Gastroesophageal sphincter (tissue), 4 donors: ENCODE data around the gene SYT3. TPM values are rescaled to one million over a fixed set of nuclear protein-coding genes. Genes with fewer than 3 reads are reported as not detected.
"Not testable (repeated sequence)": the region's sequence is repeated elsewhere in the genome, so short reads cannot be mapped to it uniquely, and the experiment has no call there.

ENCODE experiments used
- ATAC-seq: fragments of 150-250 bp; one replicate; pipeline ENCODE4 v1.9.1; 2016; ENCODE audit warnings: mild to moderate bottlenecking, moderate library complexity
- H3K27ac ChIP-seq, 4 donors: fragments of 200-600 bp; sonication (generic) in 3 of 4; 1 replicate in 3 of 4; 2 replicates in 1 of 4; pipeline ENCODE4 v1.5.1; 2016 to 2019
- H3K27me3 ChIP-seq: fragments of 200-600 bp; sonication (generic); one replicate; pipeline ENCODE4 v1.5.1; 2019
- H3K36me3 ChIP-seq, 2 donors: fragments of 200-600 bp; sonication (generic); one replicate each; pipeline ENCODE4 v1.5.1; 2019; ENCODE audit warnings: control low read depth in 1 of 2
- H3K4me1 ChIP-seq, 3 donors: fragments of 200-600 bp; sonication (generic); 1 replicate in 2 of 3; 2 replicates in 1 of 3; pipeline ENCODE4 v1.5.1; 2016 to 2019; ENCODE audit warnings: control low read depth in 2 of 3
- H3K4me3 ChIP-seq, 2 donors: fragments of 200-600 bp; sonication (generic); one replicate each; pipeline ENCODE4 v1.5.1; 2019; ENCODE audit warnings: mild to moderate bottlenecking in 1 of 2, moderate library complexity in 1 of 2
- H3K9me3 ChIP-seq, 3 donors: fragments of 200-600 bp; sonication (generic); one replicate each; pipeline ENCODE4 v1.5.1; 2017 to 2019; ENCODE audit warnings: control low read depth in 2 of 3
- EP300 ChIP-seq: sonication (generic); formaldehyde crosslinking; IDR thresholded peaks from one replicate; pipeline ENCODE4 v1.6.1; 2017; ENCODE audit warnings: antibody characterized with exemption, mild to moderate bottlenecking
- POLR2A ChIP-seq, 2 donors: fragments of 450-650 bp; IDR thresholded peaks; one replicate each; pipeline ENCODE4 v1.6.1; 2017; ENCODE audit warnings: antibody characterized with exemption in 2 of 2, mild to moderate bottlenecking in 2 of 2, moderate library complexity in 1 of 2
- POLR2AphosphoS5 ChIP-seq: sonication (generic); formaldehyde crosslinking; IDR thresholded peaks from one replicate; pipeline ENCODE4 v1.6.1; 2017; ENCODE audit warnings: antibody characterized with exemption
- WGBS, 2 donors: methylation state at CpG; one replicate each; pipeline ENCODE4 v1.1.5; 2018; ENCODE audit warnings: low coverage in 1 of 2; 5-methylcytosine and 5-hydroxymethylcytosine counted together
- total RNA-seq, 4 donors: library from RNA; depleted of rRNA; stranded (reverse); fragments of >200 nt; gene quantifications; one replicate each; pipeline ENCODE4 v1.1.0, GENCODE V29; 2016
- TF ChIP-seq, protein P1 (sequence below), 4 experiments: fragments of 200-600 bp in 2 of 4; fragments of 450-650 bp in 2 of 4; sonication (generic) in 1 of 4; IDR thresholded peaks; one replicate each; pipeline ENCODE4 v1.5.1; 2017 to 2019; ENCODE audit warnings: antibody characterized with exemption in 4 of 4, mild to moderate bottlenecking in 2 of 4, moderate library complexity in 2 of 4

Gene SYT3
- total RNA-seq, 4 donors from 2014 or later: 0.42 TPM; not detected in 3

DNA sequence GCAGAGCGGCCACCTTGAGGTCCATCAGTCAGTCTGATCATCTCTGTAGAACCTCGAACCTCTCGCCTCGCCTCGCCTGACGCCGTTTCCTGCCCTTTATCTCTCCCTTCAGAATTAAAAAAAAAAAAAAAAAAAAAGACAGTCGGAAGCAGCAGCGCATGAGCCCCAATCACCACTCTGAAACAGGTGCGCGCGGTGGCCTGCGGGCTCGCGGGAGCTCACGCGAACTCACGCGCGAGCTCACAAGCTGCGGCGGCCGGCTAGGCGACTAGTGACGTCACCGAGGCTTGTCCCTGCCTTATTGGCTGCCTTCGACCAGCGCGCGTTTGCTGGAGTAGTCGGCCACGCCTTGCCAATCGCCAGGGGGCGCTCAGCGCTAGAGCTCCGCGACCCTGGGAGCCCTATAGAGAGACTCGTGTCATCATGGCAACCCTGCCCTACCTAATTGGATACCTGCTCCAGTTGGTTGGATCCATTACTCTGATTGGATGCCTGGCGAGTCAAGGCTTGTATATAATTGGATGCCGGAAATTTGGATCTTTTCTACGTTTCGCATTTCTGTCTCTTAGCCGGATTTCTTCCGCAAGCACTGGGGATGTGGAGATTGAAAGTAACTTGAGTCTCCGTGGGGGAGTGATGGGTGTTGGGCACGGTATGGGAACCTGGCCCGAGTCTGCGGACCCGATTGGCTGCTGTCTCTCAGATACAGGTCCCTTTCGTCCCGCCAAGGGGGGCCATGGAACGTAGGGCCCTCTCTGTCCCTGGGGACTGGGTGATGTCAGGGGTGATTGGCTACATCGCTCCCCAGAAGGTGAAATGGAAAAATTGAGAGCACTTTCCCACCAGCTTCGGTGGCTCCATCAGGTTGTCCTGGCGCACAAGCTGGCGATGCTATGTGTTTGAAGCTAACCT, 31.6 kb downstream of the SYT3 start:
- Histone ChIP-seq H3K36me3 (no peaks in the 10 kb centered on the region), H3K27ac (no peak overlapping the region), H3K9me3 (no peaks in the 10 kb centered on the region), H3K4me1 (peaks cover 0 to 16% (median 0%) of the 10 kb centered on the region in 3 donors), H3K27me3 (peaks cover 70% of the 10 kb centered on the region), H3K4me3 (peak overlapping the region in 1 of 2 donors; percentile 3)
- ATAC-seq: peak; percentile 68
- TF ChIP-seq POLR2AphosphoS5: no peak
- TF ChIP-seq POLR2A (IDR thresholded peaks at IDR 0.05): no peak
- TF ChIP-seq, protein P1, sequence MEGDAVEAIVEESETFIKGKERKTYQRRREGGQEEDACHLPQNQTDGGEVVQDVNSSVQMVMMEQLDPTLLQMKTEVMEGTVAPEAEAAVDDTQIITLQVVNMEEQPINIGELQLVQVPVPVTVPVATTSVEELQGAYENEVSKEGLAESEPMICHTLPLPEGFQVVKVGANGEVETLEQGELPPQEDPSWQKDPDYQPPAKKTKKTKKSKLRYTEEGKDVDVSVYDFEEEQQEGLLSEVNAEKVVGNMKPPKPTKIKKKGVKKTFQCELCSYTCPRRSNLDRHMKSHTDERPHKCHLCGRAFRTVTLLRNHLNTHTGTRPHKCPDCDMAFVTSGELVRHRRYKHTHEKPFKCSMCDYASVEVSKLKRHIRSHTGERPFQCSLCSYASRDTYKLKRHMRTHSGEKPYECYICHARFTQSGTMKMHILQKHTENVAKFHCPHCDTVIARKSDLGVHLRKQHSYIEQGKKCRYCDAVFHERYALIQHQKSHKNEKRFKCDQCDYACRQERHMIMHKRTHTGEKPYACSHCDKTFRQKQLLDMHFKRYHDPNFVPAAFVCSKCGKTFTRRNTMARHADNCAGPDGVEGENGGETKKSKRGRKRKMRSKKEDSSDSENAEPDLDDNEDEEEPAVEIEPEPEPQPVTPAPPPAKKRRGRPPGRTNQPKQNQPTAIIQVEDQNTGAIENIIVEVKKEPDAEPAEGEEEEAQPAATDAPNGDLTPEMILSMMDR (IDR thresholded peaks at IDR 0.05): peak in 2 of 4 experiments; percentile 39 to 46
- WGBS, 2 donors: 11% methylated on average over 10 of the region's 56 CpGs; no CpG with 5 or more reads in 1 of the 2 donors

GRCh38 chr19:50607388-50607787, 32.3 kb downstream of the SYT3 start:
- Histone ChIP-seq H3K9me3 (no peaks in the 10 kb centered on the region), H3K36me3 (no peaks in the 10 kb centered on the region), H3K27me3 (peaks cover 74% of the 10 kb centered on the region), H3K4me1 (peaks cover 0 to 16% (median 0%) of the 10 kb centered on the region in 3 donors), H3K4me3 (peak overlapping the region in 1 of 2 donors; percentile 3), H3K27ac (no peak overlapping the region)
- no peak for ATAC-seq
- TF ChIP-seq, protein P1 (IDR thresholded peaks at IDR 0.05): no peak
- 68 to 90% methylated on average over 2 to 11 of the region's 20 CpGs for WGBS, 2 donors

- peak overlapping the region in 1 of 2 donors; percentile 18 for H3K4me3 ChIP-seq
- peaks cover 0 to 16% (median 0%) of the 10 kb centered on the region in 3 donors for H3K4me1 ChIP-seq
- 36% methylated on average over 9 of the region's 58 CpGs; no CpG with 5 or more reads in 1 of the 2 donors for WGBS, 2 donors
- peaks cover 74% of the 10 kb centered on the region for H3K27me3 ChIP-seq
- H3K36me3 ChIP-seq, H3K9me3 ChIP-seq, H3K27ac ChIP-seq: not testable (repeated sequence)
- peak; percentile 41 for ATAC-seq
Measured at GRCh38 chr19:50606059-50606836, 33.4 kb downstream of the SYT3 start.

DNA sequence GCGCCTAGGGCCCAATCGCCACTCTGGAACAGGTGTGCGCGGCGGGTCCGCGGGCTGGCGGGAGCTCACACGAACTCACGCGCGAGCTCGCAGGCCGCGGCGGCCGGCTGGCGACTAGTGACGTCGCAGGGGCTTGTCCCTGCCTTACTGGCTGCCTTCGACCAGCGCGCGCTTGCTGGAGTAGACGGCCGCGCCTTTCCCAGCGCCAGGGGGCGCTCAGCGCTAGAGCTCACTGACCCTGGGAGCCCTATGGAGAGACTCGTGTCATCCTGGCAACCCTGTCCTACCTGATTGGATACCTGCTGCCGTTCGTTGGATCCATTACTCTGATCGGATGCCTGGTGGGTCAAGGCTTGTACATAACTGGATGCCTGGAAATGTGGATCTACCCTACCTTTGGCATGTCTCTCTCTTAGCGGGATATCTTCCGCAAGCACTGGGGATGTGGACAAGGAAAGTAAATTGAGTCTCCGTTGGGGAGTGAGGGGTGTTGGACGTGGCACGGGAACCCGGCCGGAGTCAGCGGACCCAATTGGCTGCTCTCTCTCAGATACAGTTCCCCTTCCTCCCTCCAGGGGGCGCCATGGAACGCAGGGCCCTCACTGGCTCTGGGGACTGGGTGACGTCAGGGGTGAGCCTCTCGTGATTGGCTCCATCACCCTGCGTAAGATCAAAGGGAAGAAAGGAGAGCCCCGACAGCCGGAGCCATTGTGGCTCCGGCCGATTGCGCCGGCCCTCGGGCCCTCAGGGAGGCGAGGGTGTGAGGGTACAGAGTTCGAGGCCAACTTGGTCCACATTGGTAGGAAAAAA, 35.2 kb downstream of the SYT3 start:
- not testable (repeated sequence) for H3K36me3 ChIP-seq, H3K9me3 ChIP-seq, H3K4me3 ChIP-seq, H3K27ac ChIP-seq
- peak; percentile 60 for ATAC-seq
- 46 to 59% methylated on average over 7 of the region's 56 CpGs for WGBS, 2 donors
- Histone ChIP-seq H3K27me3 (peaks cover 85% of the 10 kb centered on the region), H3K4me1 (peaks cover 0 to 16% (median 0%) of the 10 kb centered on the region in 3 donors)

DNA sequence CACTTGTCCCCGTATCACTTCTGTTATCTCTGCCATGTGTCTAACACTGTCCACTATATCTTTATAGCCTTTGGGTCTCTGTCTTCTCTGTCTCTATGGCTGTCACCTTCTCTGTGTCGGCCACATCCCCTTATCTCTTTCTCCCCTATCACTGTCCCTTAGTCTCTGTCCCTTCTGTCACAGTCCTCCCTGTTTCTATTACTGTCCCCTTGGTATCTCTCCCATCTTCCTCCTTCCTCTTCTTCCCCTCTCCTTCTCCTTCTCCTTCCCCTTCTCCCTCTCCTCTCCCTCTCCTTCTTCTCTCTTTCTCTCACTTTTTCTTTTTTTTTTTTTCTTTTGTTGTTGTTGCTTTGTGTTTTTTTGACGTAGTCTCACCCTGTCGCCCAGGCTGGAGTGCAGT, 36.7 kb downstream of the SYT3 start:
- TF ChIP-seq POLR2A (IDR thresholded peaks at IDR 0.05): no peak
- TF ChIP-seq POLR2AphosphoS5: no peak
- no peak for TF ChIP-seq EP300
- TF ChIP-seq, protein P1 (IDR thresholded peaks at IDR 0.05): no peak
- H3K4me3 ChIP-seq: no peak overlapping the region
- peaks cover 0 to 11% (median 0%) of the 10 kb centered on the region in 3 donors for H3K4me1 ChIP-seq
- no peaks in the 10 kb centered on the region for H3K36me3 ChIP-seq
- ATAC-seq: no peak
- no peaks in the 10 kb centered on the region for H3K9me3 ChIP-seq
- 70% methylated on average over 2 to 4 of the region's 4 CpGs for WGBS, 2 donors
- peaks cover 84% of the 10 kb centered on the region for H3K27me3 ChIP-seq
- H3K27ac ChIP-seq: no peak overlapping the region
